ENCODE results near the gene EXOSC2. TPM values are rescaled to one million over a fixed set of nuclear protein-coding genes. Genes with fewer than 3 reads are reported as not detected.

The EXOSC2 gene
- total RNA-seq, 1 experiment from 2014 or later: 41.0 TPM

- TF ChIP-seq, protein P1, sequence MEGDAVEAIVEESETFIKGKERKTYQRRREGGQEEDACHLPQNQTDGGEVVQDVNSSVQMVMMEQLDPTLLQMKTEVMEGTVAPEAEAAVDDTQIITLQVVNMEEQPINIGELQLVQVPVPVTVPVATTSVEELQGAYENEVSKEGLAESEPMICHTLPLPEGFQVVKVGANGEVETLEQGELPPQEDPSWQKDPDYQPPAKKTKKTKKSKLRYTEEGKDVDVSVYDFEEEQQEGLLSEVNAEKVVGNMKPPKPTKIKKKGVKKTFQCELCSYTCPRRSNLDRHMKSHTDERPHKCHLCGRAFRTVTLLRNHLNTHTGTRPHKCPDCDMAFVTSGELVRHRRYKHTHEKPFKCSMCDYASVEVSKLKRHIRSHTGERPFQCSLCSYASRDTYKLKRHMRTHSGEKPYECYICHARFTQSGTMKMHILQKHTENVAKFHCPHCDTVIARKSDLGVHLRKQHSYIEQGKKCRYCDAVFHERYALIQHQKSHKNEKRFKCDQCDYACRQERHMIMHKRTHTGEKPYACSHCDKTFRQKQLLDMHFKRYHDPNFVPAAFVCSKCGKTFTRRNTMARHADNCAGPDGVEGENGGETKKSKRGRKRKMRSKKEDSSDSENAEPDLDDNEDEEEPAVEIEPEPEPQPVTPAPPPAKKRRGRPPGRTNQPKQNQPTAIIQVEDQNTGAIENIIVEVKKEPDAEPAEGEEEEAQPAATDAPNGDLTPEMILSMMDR (IDR thresholded peaks at IDR 0.05): no peak
- TF ChIP-seq REST (IDR thresholded peaks at IDR 0.05; ENCODE audit: insufficient read depth in 1 of 2, low read depth in 2 of 2, low read length in 1 of 2) (no peak), TCF7L2 (IDR thresholded peaks at IDR 0.05; ENCODE audit: low read depth, low read length) (no peak), POLR2AphosphoS5 (IDR thresholded peaks at IDR 0.05; ENCODE audit: low read depth, low read length) (no peak), SIN3A (IDR thresholded peaks at IDR 0.05; ENCODE audit: borderline replicate concordance, insufficient read depth, low read depth, low read length) (no peak)
Measured at GRCh38 chr9:130746434-130747212, 53.0 kb downstream of the EXOSC2 start.

GRCh38 chr9:130751631-130752355, 58.2 kb downstream of the EXOSC2 start:
- Histone ChIP-seq H3K4me3 (ENCODE audit: low read depth in 2 of 2, low read length in 2 of 2) (no peak overlapping the region), H3K36me3 (ENCODE audit: control insufficient read depth, insufficient read depth, low read length) (no peaks in the 10 kb centered on the region), H3K27me3 (ENCODE audit: control insufficient read depth, insufficient read depth, low read length) (no peaks in the 10 kb centered on the region), H3K27ac (ENCODE audit: low read length) (no peak overlapping the region), H3K4me1 (ENCODE audit: control insufficient read depth, insufficient read depth, low read length) (no peaks in the 10 kb centered on the region; the same call in 1 of the 2 replicates), H3K9me3 (ENCODE audit: control insufficient read depth, insufficient read depth, low read depth, low read length) (no peaks in the 10 kb centered on the region)
- ChIA-PET CTCF (no interaction called here), POLR2A (no interaction called here)
- no peak for DNase-seq (ENCODE audit: low read depth, low spot score)
- intact Hi-C loops (cut with micrococcal nuclease; ENCODE audit: unreplicated experiment) (no loop called here), in situ Hi-C loops (cut with HindIII; ENCODE audit: low pct_unique_long_range_greater_than_20kb, low sequenced_read_pairs) (no loop called here)
- TF ChIP-seq, protein P1 (IDR thresholded peaks at IDR 0.05): no peak
- TF ChIP-seq REST (IDR thresholded peaks at IDR 0.05; ENCODE audit: insufficient read depth in 1 of 2, low read depth in 2 of 2, low read length in 1 of 2) (no peak), TCF7L2 (IDR thresholded peaks at IDR 0.05; ENCODE audit: low read depth, low read length) (no peak), POLR2AphosphoS5 (IDR thresholded peaks at IDR 0.05; ENCODE audit: low read depth, low read length) (no peak), SIN3A (IDR thresholded peaks at IDR 0.05; ENCODE audit: borderline replicate concordance, insufficient read depth, low read depth, low read length) (no peak)
- no TSS peak for BruUV-seq (replicated peaks)
- no peak for ATAC-seq

More at GRCh38 chr9:130746434-130747212, 53.0 kb downstream of the EXOSC2 start:
- Histone ChIP-seq H3K27me3 (ENCODE audit: control insufficient read depth, insufficient read depth, low read length) (no peaks in the 10 kb centered on the region), H3K27ac (ENCODE audit: low read length) (no peak overlapping the region), H3K9me3 (ENCODE audit: control insufficient read depth, insufficient read depth, low read depth, low read length) (no peaks in the 10 kb centered on the region), H3K4me1 (ENCODE audit: control insufficient read depth, insufficient read depth, low read length) (no peaks in the 10 kb centered on the region; the same call in 1 of the 2 replicates), H3K36me3 (ENCODE audit: control insufficient read depth, insufficient read depth, low read length) (no peaks in the 10 kb centered on the region), H3K4me3 (ENCODE audit: low read depth in 2 of 2, low read length in 2 of 2) (no peak overlapping the region)
- ChIA-PET POLR2A (no interaction called here), CTCF (no interaction called here)
- DNase-seq (ENCODE audit: low read depth, low spot score) (no peak), ATAC-seq (no peak)
- no TSS peak for BruUV-seq (replicated peaks)
- intact Hi-C loops (cut with micrococcal nuclease; ENCODE audit: unreplicated experiment): no loop called here
- in situ Hi-C loops (cut with HindIII; ENCODE audit: low pct_unique_long_range_greater_than_20kb, low sequenced_read_pairs): no loop called here
